ENCODE data around the gene PDCD6IP.
A peak's percentile ranks its signal among the peaks of the same experiment; 100 is the strongest.
"Not testable (repeated sequence)": the region's sequence is repeated elsewhere in the genome, so short reads cannot be mapped to it uniquely, and the experiment has no call there.

PDCD6IP gene

DNA sequence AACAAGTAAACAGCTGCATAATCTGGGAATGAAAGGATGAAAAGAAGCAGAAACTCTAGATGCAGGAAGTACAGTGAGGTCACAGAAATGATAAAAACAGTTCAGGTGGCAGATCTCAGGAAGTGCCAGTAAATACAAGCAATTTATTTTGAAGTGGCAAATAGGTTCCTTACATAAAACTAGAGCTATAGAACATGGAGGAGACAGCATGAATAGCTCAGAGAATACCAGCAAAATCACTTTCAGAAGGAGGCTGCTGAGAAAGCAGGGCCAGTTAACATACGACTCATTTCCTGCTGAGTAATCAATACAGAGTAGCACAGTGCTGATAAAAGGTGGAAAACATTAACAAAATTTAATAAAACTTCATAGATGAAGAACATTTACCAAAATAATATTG, 57.0 kb downstream of the PDCD6IP start:
- DNase-seq: not testable (repeated sequence)

- DNase-seq: no peak
Observed at GRCh38 chr3:33855884-33856546, 57.6 kb downstream of the PDCD6IP start.

GRCh38 chr3:33857701-33858100, 59.3 kb downstream of the PDCD6IP start:
- not testable (repeated sequence) for DNase-seq

GRCh38 chr3:33858131-33858530, 59.7 kb downstream of the PDCD6IP start:
- no peak for DNase-seq

DNA sequence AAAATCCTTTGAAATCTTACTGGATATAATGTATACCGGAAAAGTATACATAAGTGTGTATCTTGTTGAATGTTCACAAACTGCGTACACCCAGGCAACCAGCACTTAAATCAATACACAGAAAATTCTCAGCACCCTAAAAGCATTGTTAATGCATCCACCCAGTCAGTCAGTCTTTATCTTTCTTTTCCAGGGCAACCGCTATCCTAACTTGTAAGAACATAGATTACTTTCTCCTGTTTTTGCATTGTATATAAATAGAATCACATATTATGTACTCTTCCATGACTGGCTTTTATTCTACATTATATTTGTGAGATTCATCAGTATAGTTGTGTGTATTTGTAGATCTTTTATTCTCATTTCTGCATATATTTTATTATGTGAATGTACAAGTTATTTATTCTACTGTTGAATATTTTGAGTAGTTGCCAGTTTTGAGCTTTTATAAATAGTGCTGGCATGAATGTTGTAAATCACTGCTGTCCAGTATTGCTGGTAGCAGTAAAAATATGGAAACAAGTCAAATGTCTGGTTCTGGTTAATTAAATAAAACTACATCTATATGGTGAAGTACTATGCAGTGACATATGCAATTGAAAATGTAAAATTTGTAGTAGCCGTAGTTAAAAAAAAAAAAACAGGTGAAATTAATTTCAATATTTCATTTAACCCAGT, 62.1 kb downstream of the PDCD6IP start:
- no peak for DNase-seq

- no peak for DNase-seq
Observed at GRCh38 chr3:33865133-33865532, 66.7 kb downstream of the PDCD6IP start.

GRCh38 chr3:33868309-33868708, 69.9 kb downstream of the PDCD6IP start:
- DNase-seq: no peak

DNA sequence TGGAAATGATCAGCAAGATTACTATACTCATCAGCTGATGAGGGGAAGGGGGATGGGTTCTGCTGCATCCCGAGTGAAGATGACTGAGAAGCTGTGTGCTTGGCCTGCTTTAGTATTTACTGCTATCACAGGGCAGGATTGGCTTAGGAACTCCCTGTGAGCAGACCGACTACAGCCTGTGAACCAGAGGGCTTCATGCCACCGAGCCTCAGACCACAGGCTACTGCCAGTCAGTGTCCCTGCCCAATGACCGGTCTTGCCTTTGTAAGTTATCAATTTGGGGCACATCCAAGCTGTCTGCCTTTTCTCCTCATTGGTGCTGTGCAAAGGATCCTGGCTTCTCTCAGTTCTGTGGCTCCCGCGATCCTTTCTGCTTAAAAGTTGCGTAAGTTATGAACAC, 71.5 kb downstream of the PDCD6IP start:
- no peak for DNase-seq

GRCh38 chr3:33874815-33875214, 76.4 kb downstream of the PDCD6IP start:
- no peak for DNase-seq

DNA sequence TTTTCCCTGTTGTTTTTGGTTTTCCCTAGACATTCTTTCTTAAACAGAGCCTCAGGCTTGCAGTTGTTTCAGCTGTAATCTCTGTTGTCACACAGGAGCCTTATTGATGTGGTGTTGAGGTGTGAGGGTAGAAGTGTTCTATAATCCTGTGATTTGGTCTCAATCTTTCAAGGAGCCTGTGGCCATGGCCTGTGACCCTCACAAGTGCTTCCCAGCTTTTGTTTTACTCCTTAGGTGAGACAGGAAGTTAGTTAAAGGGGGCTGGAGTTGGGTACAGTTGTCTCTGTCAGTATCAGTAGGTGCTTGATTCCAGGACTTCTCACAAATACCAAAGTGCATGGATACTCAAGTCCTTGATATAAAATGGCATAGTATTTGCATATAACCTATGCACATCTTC, 77.2 kb downstream of the PDCD6IP start:
- DNase-seq: no peak

DNA sequence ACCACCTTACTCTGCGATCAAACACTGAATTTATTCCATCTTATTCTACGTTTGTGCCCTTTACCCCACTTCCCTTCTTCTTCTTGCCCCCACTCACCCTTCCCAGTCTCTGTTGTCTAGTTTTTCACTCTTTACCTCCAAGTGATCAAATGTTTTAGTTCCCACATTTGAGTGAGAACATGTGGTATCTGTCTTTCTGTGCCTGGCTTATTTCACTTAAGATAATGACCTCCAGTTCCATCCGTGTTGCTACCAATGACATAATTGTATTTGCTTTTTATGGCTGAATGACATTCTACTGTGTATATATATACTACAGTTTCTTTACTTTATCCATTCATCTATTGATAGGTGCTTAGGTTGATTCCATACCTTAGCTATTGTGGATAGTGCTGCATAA, 78.8 kb downstream of the PDCD6IP start:
- no peak for DNase-seq

GRCh38 chr3:33879540-33879939, 81.1 kb downstream of the PDCD6IP start:
- no peak for DNase-seq

GRCh38 chr3:33881156-33882064, 83.0 kb downstream of the PDCD6IP start:
- no peak for DNase-seq

GRCh38 chr3:33882296-33882695, 83.9 kb downstream of the PDCD6IP start:
- no peak for DNase-seq

GRCh38 chr3:33883538-33883950, 85.1 kb downstream of the PDCD6IP start:
- peak; percentile 12 for DNase-seq

DNA sequence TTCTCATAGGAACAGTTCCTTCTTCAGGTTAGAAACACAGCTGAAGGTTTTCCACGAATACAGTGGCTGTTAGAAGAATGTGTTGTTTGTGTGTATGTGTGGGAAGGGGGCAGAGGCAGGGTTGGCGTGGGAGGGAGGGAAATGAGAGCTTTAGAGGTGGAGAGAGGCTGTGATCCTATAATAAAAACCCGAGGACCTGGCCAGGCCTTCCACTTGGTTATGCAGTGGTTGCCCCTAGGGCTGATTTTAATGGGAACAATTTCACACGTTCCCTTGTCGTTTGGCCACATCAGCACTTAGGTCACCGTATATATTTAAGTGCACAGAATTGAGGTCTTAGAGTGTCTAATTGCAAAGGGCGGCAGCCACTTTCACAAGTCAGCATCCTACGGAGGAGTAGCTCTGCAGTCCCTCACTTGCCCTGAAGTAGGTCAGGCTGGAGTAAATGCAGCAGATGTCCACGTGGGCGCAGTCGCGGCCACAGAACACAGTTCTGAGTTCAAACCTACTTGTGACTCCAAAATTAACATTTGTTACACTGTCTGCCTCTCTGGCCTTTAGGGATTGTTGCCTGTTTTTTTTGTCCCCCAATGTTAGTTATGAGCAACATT, 85.6 kb downstream of the PDCD6IP start:
- DNase-seq: no peak

- no peak for DNase-seq
Observed at GRCh38 chr3:33884701-33885100, 86.3 kb downstream of the PDCD6IP start.

- DNase-seq: no peak
Observed at GRCh38 chr3:33885496-33885895, 87.1 kb downstream of the PDCD6IP start.

DNA sequence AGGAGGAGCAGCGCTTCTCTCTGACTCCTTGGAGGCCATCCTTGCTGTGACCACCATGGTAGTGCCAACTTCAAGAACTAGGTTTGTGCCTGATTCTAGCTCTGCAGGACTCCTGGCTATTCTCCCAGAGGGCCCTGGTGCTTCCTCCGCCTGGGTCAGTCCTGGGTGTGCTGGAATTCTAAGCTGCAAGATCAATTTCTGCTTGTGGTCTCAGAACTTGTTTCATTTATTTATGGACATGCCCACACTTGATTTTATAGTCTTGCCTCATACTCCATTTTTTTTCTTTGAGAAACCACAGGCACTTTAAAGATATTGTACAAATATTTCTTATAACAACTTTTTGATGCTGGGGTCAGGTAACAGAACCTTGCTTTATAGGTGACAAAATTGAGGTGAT, 87.6 kb downstream of the PDCD6IP start:
- no peak for DNase-seq

- no peak for DNase-seq
Observed at GRCh38 chr3:33887478-33887877, 89.0 kb downstream of the PDCD6IP start.

DNA sequence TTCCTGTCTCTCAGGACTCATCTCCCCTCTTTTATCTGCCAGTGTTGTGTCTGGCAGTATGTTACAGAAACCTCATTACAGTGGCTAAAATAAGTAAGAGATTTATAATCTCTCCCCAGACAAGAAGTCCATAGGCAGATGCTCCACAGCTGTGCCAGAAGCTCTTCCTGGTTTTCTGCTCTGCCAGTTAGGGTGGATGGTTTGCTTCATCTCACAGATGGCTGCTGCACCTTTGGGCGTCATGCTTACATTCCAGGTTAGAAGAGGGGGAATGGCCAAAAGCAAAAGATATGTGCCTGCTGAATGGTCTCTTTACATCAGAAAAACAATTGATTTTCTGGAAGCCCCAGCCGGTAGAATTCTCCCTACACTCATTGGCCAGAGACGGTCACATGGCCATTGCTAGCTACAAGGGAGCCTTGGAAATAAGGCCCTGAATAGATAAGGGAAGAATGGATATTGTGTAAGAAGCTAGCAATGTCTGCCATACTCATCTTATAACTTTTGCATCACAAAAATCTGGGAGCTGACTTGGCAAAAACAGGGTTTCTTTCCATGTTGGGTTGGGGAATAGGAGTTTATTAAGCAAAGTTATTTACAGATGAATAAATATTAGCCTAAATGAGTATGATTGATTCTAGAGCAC, 91.1 kb downstream of the PDCD6IP start:
- no peak for DNase-seq

- no peak for DNase-seq
Observed at GRCh38 chr3:33892655-33893054, 94.2 kb downstream of the PDCD6IP start.

DNA sequence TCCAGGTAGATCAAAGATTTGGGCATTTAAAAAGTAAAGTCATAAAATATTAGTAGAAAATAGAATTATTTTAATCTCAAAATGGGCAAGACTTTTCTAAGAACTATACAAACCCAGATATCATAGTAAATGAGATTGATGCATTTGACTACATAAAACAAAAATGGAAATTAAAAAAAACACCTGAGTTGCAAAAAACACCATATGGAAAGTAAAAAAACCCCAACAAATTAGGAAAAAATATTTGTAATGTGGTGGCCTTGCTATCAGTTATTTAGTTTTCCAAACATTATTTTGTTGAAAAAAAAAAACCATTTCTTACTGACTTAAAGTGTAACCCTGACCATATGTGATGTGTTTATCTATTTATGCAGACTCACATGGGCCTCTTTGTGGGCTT, 97.2 kb downstream of the PDCD6IP start:
- no peak for DNase-seq
